Astrocyte (in vitro differentiated cells and primary cell): ENCODE results near the gene AKR1D1.

ENCODE experiments used
- EZH2 ChIP-seq: IDR thresholded peaks from 2 replicates; pipeline ENCODE4 v1.6.1; 2012; ENCODE audit warnings: mild to moderate bottlenecking, low read length, inconsistent platforms; ENCODE audit not compliant: insufficient read depth
- TF ChIP-seq, protein P1 (sequence below): IDR thresholded peaks from 2 replicates; pipeline ENCODE4 v1.5.1; 2011; ENCODE audit warnings: low read depth, mild to moderate bottlenecking, inconsistent platforms, low read length, moderate library complexity; ENCODE audit not compliant: insufficient read depth

DNA sequence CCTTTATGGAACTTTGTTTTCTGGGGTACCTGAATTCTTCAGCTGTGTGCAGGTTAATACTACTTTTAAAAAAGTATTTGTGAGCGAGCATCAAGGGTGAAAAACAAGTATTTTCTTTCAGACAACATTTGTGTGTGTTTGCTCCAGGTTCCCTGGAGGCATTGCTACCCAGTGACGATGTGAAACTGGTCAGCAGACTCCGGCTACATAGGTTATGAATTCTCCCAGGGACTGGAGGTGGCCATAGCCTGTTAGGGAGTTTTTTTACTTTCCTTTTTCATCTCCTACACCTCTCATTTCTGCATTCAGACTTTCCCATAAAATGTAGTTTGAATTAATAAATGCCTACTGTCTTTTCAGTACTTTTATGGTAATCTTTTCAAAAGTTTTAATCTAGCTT lies 7.6 kb downstream of the AKR1D1 start:
- TF ChIP-seq, protein P1, sequence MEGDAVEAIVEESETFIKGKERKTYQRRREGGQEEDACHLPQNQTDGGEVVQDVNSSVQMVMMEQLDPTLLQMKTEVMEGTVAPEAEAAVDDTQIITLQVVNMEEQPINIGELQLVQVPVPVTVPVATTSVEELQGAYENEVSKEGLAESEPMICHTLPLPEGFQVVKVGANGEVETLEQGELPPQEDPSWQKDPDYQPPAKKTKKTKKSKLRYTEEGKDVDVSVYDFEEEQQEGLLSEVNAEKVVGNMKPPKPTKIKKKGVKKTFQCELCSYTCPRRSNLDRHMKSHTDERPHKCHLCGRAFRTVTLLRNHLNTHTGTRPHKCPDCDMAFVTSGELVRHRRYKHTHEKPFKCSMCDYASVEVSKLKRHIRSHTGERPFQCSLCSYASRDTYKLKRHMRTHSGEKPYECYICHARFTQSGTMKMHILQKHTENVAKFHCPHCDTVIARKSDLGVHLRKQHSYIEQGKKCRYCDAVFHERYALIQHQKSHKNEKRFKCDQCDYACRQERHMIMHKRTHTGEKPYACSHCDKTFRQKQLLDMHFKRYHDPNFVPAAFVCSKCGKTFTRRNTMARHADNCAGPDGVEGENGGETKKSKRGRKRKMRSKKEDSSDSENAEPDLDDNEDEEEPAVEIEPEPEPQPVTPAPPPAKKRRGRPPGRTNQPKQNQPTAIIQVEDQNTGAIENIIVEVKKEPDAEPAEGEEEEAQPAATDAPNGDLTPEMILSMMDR = no peak
- no peak for TF ChIP-seq EZH2
